ENCODE results near the gene ATF3.

The ATF3 gene

GRCh38 chr1:212645546-212646543 lies 37.3 kb downstream of the ATF3 start:
- no peak for DNase-seq
- H3K27me3 Mint-ChIP-seq (ENCODE audit: low read depth, poor library complexity), result peaks cover 17% of the 10 kb centered on the region
- peaks cover 4% of the 10 kb centered on the region for H3K9me3 Mint-ChIP-seq
- H3K4me3 Mint-ChIP-seq, result no peak overlapping the region
- peaks cover 10% of the 10 kb centered on the region for H3K4me1 Mint-ChIP-seq
- no peak for TF ChIP-seq CTCF (IDR thresholded peaks at IDR 0.05)
- no peaks in the 10 kb centered on the region for H3K36me3 Mint-ChIP-seq (ENCODE audit: low read depth)
- H3K27ac Mint-ChIP-seq, result no peak overlapping the region

- Mint-ChIP-seq H3K9me3 (no peaks in the 10 kb centered on the region), H3K27me3 (ENCODE audit: low read depth, poor library complexity) (peaks cover 12% of the 10 kb centered on the region), H3K4me3 (no peak overlapping the region), H3K27ac (no peak overlapping the region), H3K36me3 (ENCODE audit: low read depth) (no peaks in the 10 kb centered on the region), H3K4me1 (peaks cover 10% of the 10 kb centered on the region)
- no peak for DNase-seq
- no peak for TF ChIP-seq CTCF (IDR thresholded peaks at IDR 0.05)
Observed at GRCh38 chr1:212646588-212646987, 38.0 kb downstream of the ATF3 start.

GRCh38 chr1:212647004-212647403 lies 38.4 kb downstream of the ATF3 start:
- Mint-ChIP-seq H3K36me3 (ENCODE audit: low read depth) (no peaks in the 10 kb centered on the region), H3K27ac (no peak overlapping the region), H3K9me3 (no peaks in the 10 kb centered on the region), H3K4me1 (peaks cover 10% of the 10 kb centered on the region), H3K27me3 (ENCODE audit: low read depth, poor library complexity) (peaks cover 16% of the 10 kb centered on the region), H3K4me3 (no peak overlapping the region)
- no peak for TF ChIP-seq CTCF (IDR thresholded peaks at IDR 0.05)
- DNase-seq, result no peak

- no peak for TF ChIP-seq CTCF (IDR thresholded peaks at IDR 0.05)
- peaks cover 10% of the 10 kb centered on the region for H3K4me1 Mint-ChIP-seq
- no peaks in the 10 kb centered on the region for H3K36me3 Mint-ChIP-seq (ENCODE audit: low read depth)
- H3K4me3 Mint-ChIP-seq, result no peak overlapping the region
- DNase-seq, result no peak
- no peaks in the 10 kb centered on the region for H3K9me3 Mint-ChIP-seq
- H3K27me3 Mint-ChIP-seq (ENCODE audit: low read depth, poor library complexity), result peaks cover 17% of the 10 kb centered on the region
- no peak overlapping the region for H3K27ac Mint-ChIP-seq
Observed at GRCh38 chr1:212648431-212648830, 39.9 kb downstream of the ATF3 start.

GRCh38 chr1:212649020-212649419 lies 40.5 kb downstream of the ATF3 start:
- no peak overlapping the region for H3K27ac Mint-ChIP-seq
- peaks cover 17% of the 10 kb centered on the region for H3K27me3 Mint-ChIP-seq (ENCODE audit: low read depth, poor library complexity)
- H3K9me3 Mint-ChIP-seq, result no peaks in the 10 kb centered on the region
- H3K4me3 Mint-ChIP-seq, result no peak overlapping the region
- H3K36me3 Mint-ChIP-seq (ENCODE audit: low read depth), result no peaks in the 10 kb centered on the region
- no peak for TF ChIP-seq CTCF (IDR thresholded peaks at IDR 0.05)
- H3K4me1 Mint-ChIP-seq, result peaks cover 10% of the 10 kb centered on the region
- DNase-seq, result no peak

GRCh38 chr1:212650228-212650627 lies 41.7 kb downstream of the ATF3 start:
- peaks cover 8% of the 10 kb centered on the region for H3K4me1 Mint-ChIP-seq
- DNase-seq, result no peak
- H3K27me3 Mint-ChIP-seq (ENCODE audit: low read depth, poor library complexity), result peaks cover 15% of the 10 kb centered on the region
- no peak overlapping the region for H3K4me3 Mint-ChIP-seq
- H3K36me3 Mint-ChIP-seq (ENCODE audit: low read depth), result no peaks in the 10 kb centered on the region
- H3K27ac Mint-ChIP-seq, result no peak overlapping the region
- no peaks in the 10 kb centered on the region for H3K9me3 Mint-ChIP-seq
- no peak for TF ChIP-seq CTCF (IDR thresholded peaks at IDR 0.05)
